Thyroid gland (tissue), 4 donors: ENCODE measurements around the gene TLE1. TPM values are rescaled to one million over a fixed set of nuclear protein-coding genes. Genes with fewer than 3 reads are reported as not detected.

Experiments
- DNase-seq, 2 donors: peaks; one replicate each; pipeline ENCODE4 v3.0.0-alpha.2; 2019
- H3K27ac ChIP-seq, 3 donors: fragments of 200-600 bp; sonication (generic); 1 replicate in 2 of 3; 2 replicates in 1 of 3; pipeline ENCODE4 v1.5.1; 2016 to 2019; ENCODE audit warnings: mild to moderate bottlenecking in 1 of 3, moderate library complexity in 1 of 3
- H3K27me3 ChIP-seq: fragments of 200-600 bp; sonication (generic); one replicate; pipeline ENCODE4 v1.5.1; 2019
- H3K36me3 ChIP-seq, 2 donors: fragments of 200-600 bp; sonication (generic); one replicate each; pipeline ENCODE4 v1.5.1; 2016 to 2019
- H3K4me1 ChIP-seq, 2 donors: fragments of 200-600 bp; sonication (generic); one replicate each; pipeline ENCODE4 v1.5.1; 2017 to 2019
- H3K4me3 ChIP-seq, 3 donors: fragments of 200-600 bp; sonication (generic); replicated peaks in 1 of 3; 1 replicate in 2 of 3; 2 replicates in 1 of 3; pipeline ENCODE4 v1.5.1; 2016; ENCODE audit warnings: mild to moderate bottlenecking in 1 of 3
- H3K9me3 ChIP-seq: fragments of 200-600 bp; sonication (generic); one replicate; pipeline ENCODE4 v1.5.1; 2017
- CTCF ChIP-seq, 6 experiments: fragments of 200-600 bp in 3 of 6; fragments of 450-650 bp in 3 of 6; sonication (generic) in 3 of 6; IDR thresholded peaks; one replicate each; pipeline ENCODE4 v1.5.1; 2016 to 2019; ENCODE audit warnings: antibody characterized with exemption in 6 of 6, mild to moderate bottlenecking in 2 of 6, inconsistent platforms in 1 of 6, moderate library complexity in 1 of 6
- POLR2A ChIP-seq, 2 donors: fragments of 450-650 bp; IDR thresholded peaks; one replicate each; pipeline ENCODE4 v1.6.1; 2017; ENCODE audit warnings: antibody characterized with exemption in 2 of 2, mild to moderate bottlenecking in 2 of 2, moderate library complexity in 1 of 2
- whole genome bisulfite sequencing, 2 donors: methylation state at CpG; one replicate each; pipeline ENCODE4 v1.1.5; 2017; 5-methylcytosine and 5-hydroxymethylcytosine counted together
- intact Hi-C: fragments of 100-400 bp; cut with DNase I; formaldehyde crosslinking; loops from one replicate; pipeline ENCODE4 v1.15.1; 2023
- total RNA-seq, 4 donors: library from RNA; depleted of rRNA; stranded (reverse); fragments of >200 nt; gene quantifications; one replicate each; pipeline ENCODE4 v1.2.3, GENCODE V29; 2016

TLE1 gene
- total RNA-seq, 4 donors from 2014 or later: 40.7 to 91.1 (median 58.4) TPM

DNA sequence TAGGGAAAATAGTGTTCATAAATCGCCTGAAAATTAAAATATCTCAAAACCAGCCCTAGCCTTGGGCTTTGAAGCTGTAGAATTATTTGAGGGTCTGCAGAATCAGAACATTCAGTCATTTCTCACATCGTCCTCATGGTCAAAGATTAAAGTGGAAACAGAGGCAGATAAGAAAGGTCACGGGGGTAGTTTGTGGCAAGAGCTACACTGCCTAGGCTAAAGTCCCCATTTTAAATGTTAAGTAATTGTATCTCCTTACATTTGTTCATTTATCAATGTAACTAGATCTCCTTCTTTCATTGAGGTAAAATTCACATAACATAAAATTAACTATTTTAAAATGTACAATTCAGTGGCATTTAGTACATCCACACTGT is 139.2 kb downstream of the TLE1 start:
- DNase-seq: no peak
- intact Hi-C loops: no loop called here
- H3K9me3 ChIP-seq: no peaks in the 10 kb centered on the region
- 50 to 70% methylated on average over 3 of the region's 3 CpGs for whole genome bisulfite sequencing, 2 donors
- no peaks in the 10 kb centered on the region for H3K36me3 ChIP-seq
- peaks cover 26 to 32% of the 10 kb centered on the region in 2 donors for H3K4me1 ChIP-seq
- no peaks in the 10 kb centered on the region for H3K27me3 ChIP-seq
- H3K4me3 ChIP-seq: no peak overlapping the region
- H3K27ac ChIP-seq: peak overlapping the region in 2 of 3 donors; percentile 19 to 62
- TF ChIP-seq CTCF (IDR thresholded peaks at IDR 0.05) (no peak), POLR2A (IDR thresholded peaks at IDR 0.05) (no peak)

DNA sequence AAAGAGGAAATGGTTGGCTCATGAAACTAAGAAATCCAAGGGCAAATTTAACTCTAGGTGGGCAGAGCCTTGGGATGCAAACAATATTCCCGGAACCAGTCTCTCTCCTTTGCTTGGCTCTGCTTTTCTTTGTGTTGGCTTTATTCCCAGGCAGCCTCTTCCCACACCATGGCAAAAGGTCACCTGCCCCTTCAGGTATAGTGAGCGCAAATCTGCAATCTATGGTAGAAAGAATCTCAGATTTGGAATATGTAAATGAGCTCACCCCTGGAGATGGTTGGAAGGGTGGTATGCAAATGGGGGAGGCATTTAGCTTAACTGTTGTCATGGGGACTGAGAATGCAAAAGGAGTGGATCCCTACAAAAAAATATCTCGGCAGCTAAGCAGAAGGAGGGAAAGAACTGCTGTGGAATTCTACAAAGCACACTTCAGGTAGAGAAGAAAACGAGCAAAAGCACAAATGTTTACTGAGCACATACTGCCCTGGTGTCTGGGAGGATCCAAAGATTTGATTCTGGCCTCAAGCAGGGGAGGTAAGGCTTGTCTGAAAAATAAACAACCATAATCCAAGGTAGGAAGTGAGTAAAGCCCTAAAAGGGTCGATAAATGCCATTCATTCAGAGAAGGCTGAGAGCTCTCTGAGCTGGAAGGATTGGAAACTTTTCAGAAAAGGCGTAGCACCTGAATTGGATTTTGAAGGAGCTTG is 139.7 kb downstream of the TLE1 start:
- no peaks in the 10 kb centered on the region for H3K36me3 ChIP-seq
- H3K27ac ChIP-seq: peak overlapping the region; percentile 19 to 62 (median 54)
- H3K4me3 ChIP-seq: no peak overlapping the region
- 48 to 49% methylated on average over 6 of the region's 6 CpGs for WGBS, 2 donors
- peaks cover 26 to 32% of the 10 kb centered on the region in 2 donors for H3K4me1 ChIP-seq
- no peak for TF ChIP-seq POLR2A (IDR thresholded peaks at IDR 0.05)
- no peak for TF ChIP-seq CTCF (IDR thresholded peaks at IDR 0.05)
- H3K27me3 ChIP-seq: no peaks in the 10 kb centered on the region
- intact Hi-C loops: no loop called here
- no peaks in the 10 kb centered on the region for H3K9me3 ChIP-seq
- peak in 1 of 2 donors; percentile 16 for DNase-seq

- Histone ChIP-seq H3K4me1 (peaks cover 27 to 32% of the 10 kb centered on the region in 2 donors), H3K36me3 (no peaks in the 10 kb centered on the region), H3K27ac (no peak overlapping the region), H3K9me3 (no peaks in the 10 kb centered on the region), H3K4me3 (no peak overlapping the region), H3K27me3 (no peaks in the 10 kb centered on the region)
- intact Hi-C loops: no loop called here
- WGBS, 2 donors: 94% methylated on average over 2 of the region's 2 CpGs
- TF ChIP-seq CTCF (IDR thresholded peaks at IDR 0.05) (no peak), POLR2A (IDR thresholded peaks at IDR 0.05) (no peak)
- DNase-seq: no peak
Measured at GRCh38 chr9:81548911-81549310, 140.4 kb downstream of the TLE1 start.

GRCh38 chr9:81546489-81546888 is 142.9 kb downstream of the TLE1 start:
- DNase-seq: no peak
- no peaks in the 10 kb centered on the region for H3K9me3 ChIP-seq
- H3K4me1 ChIP-seq: peaks cover 32 to 35% of the 10 kb centered on the region in 2 donors
- intact Hi-C loops: no loop called here
- no peaks in the 10 kb centered on the region for H3K36me3 ChIP-seq
- no peaks in the 10 kb centered on the region for H3K27me3 ChIP-seq
- no peak overlapping the region for H3K4me3 ChIP-seq
- TF ChIP-seq CTCF (IDR thresholded peaks at IDR 0.05) (no peak), POLR2A (IDR thresholded peaks at IDR 0.05) (no peak)
- H3K27ac ChIP-seq: peak overlapping the region; percentile 5 to 24 (median 16)
- 15 to 26% methylated on average over 4 of the region's 4 CpGs for WGBS, 2 donors

GRCh38 chr9:81543695-81544094 is 145.7 kb downstream of the TLE1 start:
- H3K27ac ChIP-seq: peak overlapping the region in 2 of 3 donors; percentile 7 to 59
- no peak for DNase-seq
- H3K4me3 ChIP-seq: no peak overlapping the region
- H3K36me3 ChIP-seq: no peaks in the 10 kb centered on the region
- peaks cover 21 to 22% of the 10 kb centered on the region in 2 donors for H3K4me1 ChIP-seq
- TF ChIP-seq POLR2A (IDR thresholded peaks at IDR 0.05) (no peak), CTCF (IDR thresholded peaks at IDR 0.05) (no peak)
- 59 to 64% methylated on average over 1 of the region's 1 CpG for WGBS, 2 donors
- H3K9me3 ChIP-seq: no peaks in the 10 kb centered on the region
- intact Hi-C loops: no loop called here
- no peaks in the 10 kb centered on the region for H3K27me3 ChIP-seq
